D721Med (cell line): ENCODE data around the gene ZFP1.

Experiments used
- DNase-seq: peaks from one replicate; pipeline ENCODE4 v3.0.0; 2011; ENCODE audit warnings: low spot score; ENCODE audit not compliant: insufficient read length
- FAIRE-seq: peaks from 2 replicates; lab custom pipeline; 2011; peaks lifted over from hg19 to GRCh38; lab: Jason Lieb, UNC
- TF ChIP-seq, protein P1 (sequence below): IDR thresholded peaks from 2 replicates; pipeline ENCODE4 v1.5.1; 2012; ENCODE audit warnings: mild to moderate bottlenecking, control low read depth; ENCODE audit not compliant: insufficient read depth; ENCODE audit errors: missing control alignments

The ZFP1 gene

GRCh38 chr16:75109732-75110243 is 38.5 kb upstream of the ZFP1 start:
- FAIRE-seq = no peak
- TF ChIP-seq, protein P1, sequence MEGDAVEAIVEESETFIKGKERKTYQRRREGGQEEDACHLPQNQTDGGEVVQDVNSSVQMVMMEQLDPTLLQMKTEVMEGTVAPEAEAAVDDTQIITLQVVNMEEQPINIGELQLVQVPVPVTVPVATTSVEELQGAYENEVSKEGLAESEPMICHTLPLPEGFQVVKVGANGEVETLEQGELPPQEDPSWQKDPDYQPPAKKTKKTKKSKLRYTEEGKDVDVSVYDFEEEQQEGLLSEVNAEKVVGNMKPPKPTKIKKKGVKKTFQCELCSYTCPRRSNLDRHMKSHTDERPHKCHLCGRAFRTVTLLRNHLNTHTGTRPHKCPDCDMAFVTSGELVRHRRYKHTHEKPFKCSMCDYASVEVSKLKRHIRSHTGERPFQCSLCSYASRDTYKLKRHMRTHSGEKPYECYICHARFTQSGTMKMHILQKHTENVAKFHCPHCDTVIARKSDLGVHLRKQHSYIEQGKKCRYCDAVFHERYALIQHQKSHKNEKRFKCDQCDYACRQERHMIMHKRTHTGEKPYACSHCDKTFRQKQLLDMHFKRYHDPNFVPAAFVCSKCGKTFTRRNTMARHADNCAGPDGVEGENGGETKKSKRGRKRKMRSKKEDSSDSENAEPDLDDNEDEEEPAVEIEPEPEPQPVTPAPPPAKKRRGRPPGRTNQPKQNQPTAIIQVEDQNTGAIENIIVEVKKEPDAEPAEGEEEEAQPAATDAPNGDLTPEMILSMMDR = no peak
- no peak for DNase-seq

DNA sequence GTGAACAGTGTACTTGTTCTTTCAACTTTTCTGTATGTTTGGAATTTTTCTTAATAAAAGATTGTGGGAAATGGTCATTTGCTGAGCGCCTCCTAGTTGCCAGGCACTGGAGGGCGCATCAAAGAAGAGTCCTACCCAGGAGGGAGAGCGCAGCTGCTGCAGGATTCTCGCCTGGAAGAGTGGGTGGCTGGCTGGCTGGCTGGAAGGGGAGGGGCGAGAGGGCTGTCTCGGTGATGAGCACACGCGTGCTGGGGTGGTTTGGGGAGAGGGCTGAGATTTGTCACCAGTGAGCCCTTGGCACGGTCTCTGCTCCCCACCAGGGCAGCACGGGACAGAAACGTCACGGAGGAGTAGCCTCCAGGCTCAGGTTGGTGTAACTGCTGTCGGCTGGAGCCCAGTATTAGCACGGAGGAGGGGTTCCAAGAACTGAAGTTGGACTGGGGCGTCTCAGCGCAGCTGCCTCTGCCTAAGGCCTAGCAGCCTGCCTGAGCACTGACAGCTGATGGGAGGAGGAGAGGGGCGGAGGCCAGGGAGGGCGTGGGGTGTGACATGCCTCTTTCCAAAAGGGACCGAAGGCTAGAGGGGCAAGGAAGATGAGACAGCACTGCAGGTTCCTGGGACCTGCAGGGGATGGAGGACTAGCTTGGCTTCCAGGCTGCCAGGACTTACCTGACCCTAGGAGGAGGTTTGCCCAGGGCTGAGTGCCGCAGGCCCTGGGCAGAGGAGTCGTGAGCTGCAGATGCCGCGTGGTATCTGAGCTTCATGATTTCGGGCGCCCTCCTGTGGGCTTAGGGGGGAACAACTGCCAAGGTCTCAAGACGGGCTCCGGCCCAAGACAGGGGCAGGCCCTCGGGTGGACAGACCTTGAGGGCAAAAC is 37.4 kb upstream of the ZFP1 start:
- FAIRE-seq (no peak), DNase-seq (peak; percentile 51)
- TF ChIP-seq, protein P1 = peak; percentile 78

DNA sequence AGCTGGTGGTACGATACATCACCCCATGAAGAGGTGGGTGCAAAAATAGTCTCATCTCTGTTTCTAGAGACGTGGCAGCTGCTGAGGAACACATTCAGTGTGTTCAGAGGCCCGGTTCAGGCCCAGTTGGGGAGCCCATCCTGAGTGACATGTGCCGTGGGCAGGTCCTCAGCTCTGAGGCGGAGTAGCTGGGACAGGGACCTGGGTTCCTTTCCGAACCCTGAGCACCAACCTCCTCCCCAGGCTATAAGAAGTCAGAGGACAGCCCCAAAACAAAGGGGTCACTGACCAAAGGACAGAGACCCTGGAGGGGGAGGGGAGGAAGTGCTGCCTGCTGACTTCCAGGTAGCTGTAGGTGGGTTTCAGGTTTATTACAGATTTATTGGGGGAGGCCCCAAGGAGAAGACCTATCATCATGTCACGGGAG is 36.8 kb upstream of the ZFP1 start:
- no peak for FAIRE-seq

DNA sequence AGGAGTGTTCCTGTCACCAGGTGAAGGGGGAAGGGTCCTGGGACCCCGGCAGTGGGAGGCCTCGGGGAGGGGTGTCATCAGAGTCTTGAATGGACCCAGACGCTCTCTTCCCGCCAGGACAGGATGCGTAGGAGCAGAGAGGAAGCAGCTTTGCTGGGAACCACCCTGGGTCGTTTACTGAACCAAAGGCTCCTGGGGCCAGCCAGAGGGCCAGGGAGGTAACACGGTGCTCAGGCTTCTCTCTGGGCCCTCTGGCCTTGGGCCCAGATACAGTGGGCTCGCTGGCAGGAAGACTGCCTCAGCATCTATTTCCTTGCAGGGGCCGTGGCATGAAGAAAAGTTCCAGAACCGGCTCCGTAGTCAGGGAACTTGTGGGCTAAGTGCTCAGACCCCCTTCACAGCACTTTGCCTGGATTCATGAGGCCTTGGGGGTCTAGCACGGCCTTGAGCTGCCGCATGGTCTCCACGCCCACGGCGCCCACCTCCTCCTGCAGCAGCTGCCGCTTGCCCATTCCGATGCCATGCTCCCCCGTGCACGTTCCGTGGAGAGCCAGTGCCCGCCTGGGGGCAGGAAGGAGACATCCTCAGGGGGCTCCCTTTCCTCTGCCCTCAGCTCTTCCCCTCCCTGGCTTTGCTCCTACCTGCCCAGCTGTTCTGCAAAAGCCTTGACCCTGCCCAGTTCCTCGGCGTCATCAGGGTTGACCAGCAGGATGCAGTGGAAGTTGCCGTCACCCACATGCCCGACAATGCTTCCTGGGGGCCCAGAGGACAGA is 36.2 kb upstream of the ZFP1 start:
- TF ChIP-seq, protein P1 = no peak
- DNase-seq = no peak
- FAIRE-seq = no peak

More for the DNA sequence above, 36.8 kb upstream of the ZFP1 start:
- DNase-seq = no peak
- TF ChIP-seq, protein P1 = no peak

DNA sequence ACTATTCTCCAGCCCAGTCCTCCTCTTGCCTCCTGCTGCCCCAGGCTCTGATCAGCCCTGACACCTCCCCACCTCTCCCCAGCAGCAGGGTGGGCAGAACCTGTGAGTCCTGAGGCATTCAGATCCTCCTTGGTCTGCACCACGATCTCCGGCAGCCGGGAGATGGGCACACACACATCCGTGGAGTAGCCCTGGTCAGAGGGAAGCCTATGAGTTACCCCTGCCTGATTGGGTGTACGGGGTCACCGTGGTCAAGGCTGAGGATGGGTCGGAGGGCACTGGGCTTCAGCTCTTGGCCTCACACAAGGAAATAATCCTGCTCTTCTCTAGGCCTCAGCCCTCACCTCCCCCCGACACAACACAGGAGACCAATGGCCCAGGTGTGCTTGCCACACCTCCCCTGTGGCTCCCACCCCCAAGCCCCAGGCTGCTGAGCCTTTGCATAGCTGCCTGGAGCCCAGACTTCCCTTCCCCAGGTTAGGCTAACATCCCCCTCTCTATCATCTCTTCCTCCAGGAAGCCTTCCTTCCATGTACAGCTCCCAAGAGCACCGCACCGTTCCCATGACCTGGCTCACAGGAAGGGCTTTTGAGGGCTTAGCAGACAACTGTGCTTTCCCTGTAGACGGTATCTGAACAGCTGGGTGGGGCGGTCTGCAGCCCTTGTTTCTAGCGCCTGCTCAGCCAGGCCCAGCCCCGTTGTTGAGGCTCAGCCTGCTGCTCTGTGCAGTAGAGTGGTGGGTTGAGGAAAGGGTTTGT is 35.4 kb upstream of the ZFP1 start:
- DNase-seq (no peak), FAIRE-seq (no peak)
- TF ChIP-seq, protein P1 = no peak

GRCh38 chr16:75113541-75114121 is 34.7 kb upstream of the ZFP1 start:
- TF ChIP-seq, protein P1 = no peak
- FAIRE-seq = no peak
- no peak for DNase-seq
